Left lobe of liver (tissue), 2 donors: ENCODE measurements around the gene TSPAN8. TPM values are rescaled to one million over a fixed set of nuclear protein-coding genes. Genes with fewer than 3 reads are reported as not detected.
"Not testable (repeated sequence)": the region's sequence is repeated elsewhere in the genome, so short reads cannot be mapped to it uniquely, and the experiment has no call there.

Experiments
- ATAC-seq: fragments of 200-7000 bp; cut with Tn5 transposase; one replicate; pipeline ENCODE4 v1.9.1; 2020; ENCODE audit warnings: mild to moderate bottlenecking, moderate library complexity
- DNase-seq: peaks from one replicate; pipeline ENCODE4 v3.0.0-alpha.2; 2020; ENCODE audit warnings: low spot score
- total RNA-seq: library from RNA; stranded (reverse); gene quantifications from one replicate; pipeline ENCODE4 v1.2.1, GENCODE V29; 2021
- donor health status: DM: no; HTN: no; CAD: no; lungs with moderate emphysema.
- donor health status: DM: no; HTN: yes; CAD: no.

TSPAN8 gene
- total RNA-seq, 1 donor from 2014 or later: 12.0 TPM

- DNase-seq: no peak
- no peak for ATAC-seq
Measured at GRCh38 chr12:71164568-71165197, 6.9 kb upstream of the TSPAN8 start.

- no peak for DNase-seq
- no peak for ATAC-seq
Measured at GRCh38 chr12:71164166-71164565, 6.4 kb upstream of the TSPAN8 start.

GRCh38 chr12:71162832-71163763, 5.3 kb upstream of the TSPAN8 start:
- DNase-seq: peak; percentile 59
- peak; percentile 82 for ATAC-seq

- DNase-seq (no peak), ATAC-seq (no peak)
Measured at GRCh38 chr12:71161591-71161990, 3.8 kb upstream of the TSPAN8 start.

GRCh38 chr12:71160585-71160984, 2.8 kb upstream of the TSPAN8 start:
- DNase-seq (no peak), ATAC-seq (no peak)

- ATAC-seq: no peak
Measured at GRCh38 chr12:71159878-71160277, 2.1 kb upstream of the TSPAN8 start.

GRCh38 chr12:71159264-71159663, 1.5 kb upstream of the TSPAN8 start:
- DNase-seq: no peak
- ATAC-seq: peak; percentile 19

More at GRCh38 chr12:71159878-71160277, 2.1 kb upstream of the TSPAN8 start:
- no peak for DNase-seq

- DNase-seq (no peak), ATAC-seq (peak; percentile 52)
Measured at GRCh38 chr12:71158361-71158882, 623 bp upstream of the TSPAN8 start.

- no peak for ATAC-seq
- DNase-seq: no peak
Measured at GRCh38 chr12:71155225-71155624, 2.6 kb downstream of the TSPAN8 start.

GRCh38 chr12:71152851-71153250, 4.9 kb downstream of the TSPAN8 start:
- ATAC-seq: no peak
- DNase-seq: no peak

GRCh38 chr12:71150041-71150440, 7.8 kb downstream of the TSPAN8 start:
- DNase-seq, ATAC-seq: not testable (repeated sequence)

- ATAC-seq (no peak), DNase-seq (no peak)
Measured at GRCh38 chr12:71144682-71145081, 13.1 kb downstream of the TSPAN8 start.

GRCh38 chr12:71142956-71143355, 14.8 kb downstream of the TSPAN8 start:
- DNase-seq (no peak), ATAC-seq (no peak)

- DNase-seq (no peak), ATAC-seq (no peak)
Measured at GRCh38 chr12:71142016-71142415, 15.8 kb downstream of the TSPAN8 start.

GRCh38 chr12:71141378-71141926, 16.3 kb downstream of the TSPAN8 start:
- ATAC-seq (peak; percentile 88), DNase-seq (no peak)

GRCh38 chr12:71139153-71139735, 18.6 kb downstream of the TSPAN8 start:
- ATAC-seq (peak; percentile 74), DNase-seq (no peak)

GRCh38 chr12:71138011-71138410, 19.8 kb downstream of the TSPAN8 start:
- ATAC-seq (no peak), DNase-seq (no peak)

- DNase-seq (no peak), ATAC-seq (no peak)
Measured at GRCh38 chr12:71135812-71136176, 22.0 kb downstream of the TSPAN8 start.

- ATAC-seq (no peak), DNase-seq (no peak)
Measured at GRCh38 chr12:71135077-71135811, 22.6 kb downstream of the TSPAN8 start.

GRCh38 chr12:71134405-71134804, 23.4 kb downstream of the TSPAN8 start:
- no peak for ATAC-seq
- DNase-seq: no peak
